Measurements from ENCODE around the gene TMOD2.
"Not testable (repeated sequence)": the region's sequence is repeated elsewhere in the genome, so short reads cannot be mapped to it uniquely, and the experiment has no call there.

TMOD2 gene

DNA sequence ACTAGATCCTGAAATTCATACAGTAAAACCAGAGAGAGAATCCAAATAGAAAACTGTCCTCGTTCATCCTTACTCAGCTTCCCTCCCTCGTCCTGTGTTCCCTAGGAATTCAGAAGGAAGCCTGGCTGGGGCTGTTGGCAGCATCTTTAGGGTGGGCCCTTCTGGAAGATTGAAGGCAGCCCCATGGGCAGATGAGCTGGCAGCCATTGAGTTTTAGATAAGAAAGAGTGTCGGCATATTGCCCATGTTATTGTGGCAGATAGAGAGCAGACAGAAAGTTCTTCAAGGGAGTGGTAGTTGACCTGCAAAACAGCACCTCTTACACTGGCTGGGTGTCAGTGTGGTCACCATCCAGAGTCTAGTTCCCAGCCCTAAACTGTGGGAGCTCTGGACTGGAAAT, 23.5 kb downstream of the TMOD2 start:
- no peak for TF ChIP-seq POLR2A (IDR thresholded peaks at IDR 0.05; ENCODE audit: low read depth, low read length)
- DNase-seq (ENCODE audit: insufficient read length, low spot score), result no peak
- FAIRE-seq, result no peak

- FAIRE-seq, result no peak
- DNase-seq (ENCODE audit: insufficient read length, low spot score), result no peak
- TF ChIP-seq POLR2A (IDR thresholded peaks at IDR 0.05; ENCODE audit: low read depth, low read length), result no peak
Observed at GRCh38 chr15:51775967-51776816, 24.8 kb downstream of the TMOD2 start.

- peak; percentile 41 for FAIRE-seq
- peak; percentile 17 for DNase-seq (ENCODE audit: insufficient read length, low spot score)
- TF ChIP-seq POLR2A (IDR thresholded peaks at IDR 0.05; ENCODE audit: low read depth, low read length), result no peak
Observed at GRCh38 chr15:51776952-51777569, 25.7 kb downstream of the TMOD2 start.

GRCh38 chr15:51780636-51781035, 29.2 kb downstream of the TMOD2 start:
- DNase-seq (ENCODE audit: insufficient read length, low spot score) (no peak), FAIRE-seq (no peak)
- TF ChIP-seq POLR2A (IDR thresholded peaks at IDR 0.05; ENCODE audit: low read depth, low read length), result no peak

DNA sequence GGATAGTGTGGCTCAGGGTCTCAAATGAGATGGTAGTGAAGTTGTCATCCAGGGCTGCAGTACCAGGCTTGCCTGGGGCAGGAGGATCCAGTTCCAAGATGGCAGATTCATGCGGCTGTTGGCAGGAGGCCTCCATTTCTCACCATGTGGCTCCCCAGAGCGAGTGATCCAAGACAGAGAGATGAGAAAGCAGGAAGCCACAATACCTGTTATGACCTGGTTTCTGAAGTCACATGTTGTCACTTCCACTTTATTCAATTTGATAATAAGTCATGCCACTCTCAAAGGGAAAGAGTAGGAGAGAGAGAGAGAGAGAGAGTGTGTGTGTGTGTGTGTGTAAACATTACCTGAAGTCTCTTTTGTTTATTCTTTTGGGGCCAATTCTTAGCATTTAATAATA, 30.1 kb downstream of the TMOD2 start:
- TF ChIP-seq POLR2A (IDR thresholded peaks at IDR 0.05; ENCODE audit: low read depth, low read length), result no peak
- DNase-seq (ENCODE audit: insufficient read length, low spot score), result no peak
- no peak for FAIRE-seq

DNA sequence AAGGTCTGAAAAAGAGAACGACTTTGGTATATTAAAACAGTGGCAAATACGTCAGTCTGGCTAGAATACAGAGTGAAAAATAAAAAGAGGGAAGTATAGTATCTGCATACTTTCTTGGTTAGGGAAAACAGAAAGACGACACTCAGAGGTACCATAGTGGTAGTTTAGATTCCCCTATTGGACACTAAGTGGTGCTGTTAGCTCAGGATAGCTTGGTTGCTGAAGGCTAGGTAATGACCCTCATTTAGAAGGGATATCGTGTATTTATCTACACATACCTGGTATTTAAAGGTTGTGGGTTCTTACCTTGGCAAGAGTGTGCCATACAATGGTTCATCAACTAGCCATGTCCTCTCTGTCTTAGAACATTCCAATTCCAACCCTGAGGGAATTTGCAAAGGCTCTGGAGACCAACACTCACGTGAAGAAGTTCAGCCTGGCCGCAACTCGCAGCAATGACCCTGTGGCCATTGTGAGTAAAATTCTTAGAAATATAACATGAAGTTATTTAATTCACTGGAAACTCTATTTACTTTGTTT, 31.0 kb downstream of the TMOD2 start:
- FAIRE-seq, result no peak
- no peak for DNase-seq (ENCODE audit: insufficient read length, low spot score)

DNA sequence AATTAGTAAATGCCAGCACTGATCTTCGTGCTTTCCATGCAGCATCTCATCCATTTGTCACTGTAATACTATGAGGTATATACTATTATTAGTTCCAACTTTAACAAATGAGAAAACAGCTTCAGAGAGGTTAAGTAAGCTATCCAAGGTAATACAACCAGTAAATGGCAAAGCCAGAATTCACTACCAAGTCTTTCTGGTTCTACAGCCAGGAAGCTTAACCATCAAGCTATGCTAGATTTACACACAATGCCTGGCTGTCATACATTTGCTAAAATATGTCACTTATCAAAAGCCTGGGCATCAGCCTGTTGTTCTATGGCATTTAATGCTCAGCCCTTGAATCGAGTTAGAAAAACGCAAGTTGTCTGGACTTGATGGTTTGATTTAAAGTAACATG, 32.6 kb downstream of the TMOD2 start:
- DNase-seq (ENCODE audit: insufficient read length, low spot score) (no peak), FAIRE-seq (no peak)
- no peak for TF ChIP-seq POLR2A (IDR thresholded peaks at IDR 0.05; ENCODE audit: low read depth, low read length)

More for the DNA sequence above, 31.0 kb downstream of the TMOD2 start:
- TF ChIP-seq POLR2A (IDR thresholded peaks at IDR 0.05; ENCODE audit: low read depth, low read length), result no peak

DNA sequence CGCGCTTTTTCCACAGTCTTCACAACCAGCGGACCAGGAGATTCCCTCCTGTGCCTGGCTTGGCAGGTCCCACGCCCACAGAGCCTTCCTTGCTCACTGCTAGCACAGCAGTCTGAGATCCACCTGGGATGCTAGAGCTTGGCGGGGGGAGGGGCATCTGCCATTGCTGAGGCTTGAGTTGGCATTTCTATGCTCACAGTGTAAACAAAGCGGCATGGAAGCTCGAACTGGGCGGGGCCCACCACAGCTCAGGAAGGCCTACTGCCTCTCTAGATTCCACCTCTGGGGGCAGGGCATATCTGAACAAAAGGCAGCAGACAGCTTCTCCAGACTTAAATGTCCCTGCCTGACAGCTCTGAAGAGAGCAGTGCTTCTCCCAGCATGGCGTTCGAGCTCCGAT, 35.7 kb downstream of the TMOD2 start:
- FAIRE-seq; DNase-seq (ENCODE audit: insufficient read length, low spot score): not testable (repeated sequence)

DNA sequence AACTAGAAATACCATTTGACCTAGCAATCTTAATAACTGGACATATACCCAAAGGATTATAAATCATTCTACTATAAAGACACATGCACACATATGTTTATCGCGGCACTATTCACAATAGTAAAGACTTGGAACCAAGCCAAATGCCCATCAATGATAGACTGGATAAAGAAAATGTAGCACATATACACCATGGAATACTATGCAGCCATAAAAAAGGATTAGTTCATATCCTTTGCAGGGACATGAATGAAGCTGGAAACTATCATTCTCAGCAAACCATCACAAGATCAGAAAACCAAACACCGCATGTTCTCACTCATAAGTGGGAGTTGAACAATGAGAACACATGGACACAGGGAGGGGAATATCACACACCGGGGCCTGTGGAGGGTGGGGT, 41.1 kb downstream of the TMOD2 start:
- DNase-seq (ENCODE audit: insufficient read length, low spot score); FAIRE-seq: not testable (repeated sequence)

- FAIRE-seq (no peak), DNase-seq (ENCODE audit: insufficient read length, low spot score) (no peak)
- no peak for TF ChIP-seq POLR2A (IDR thresholded peaks at IDR 0.05; ENCODE audit: low read depth, low read length)
Observed at GRCh38 chr15:51793521-51794305, 42.3 kb downstream of the TMOD2 start.

- DNase-seq (ENCODE audit: insufficient read length, low spot score) (no peak), FAIRE-seq (no peak)
- no peak for TF ChIP-seq POLR2A (IDR thresholded peaks at IDR 0.05; ENCODE audit: low read depth, low read length)
Observed at GRCh38 chr15:51796847-51797401, 45.5 kb downstream of the TMOD2 start.

DNA sequence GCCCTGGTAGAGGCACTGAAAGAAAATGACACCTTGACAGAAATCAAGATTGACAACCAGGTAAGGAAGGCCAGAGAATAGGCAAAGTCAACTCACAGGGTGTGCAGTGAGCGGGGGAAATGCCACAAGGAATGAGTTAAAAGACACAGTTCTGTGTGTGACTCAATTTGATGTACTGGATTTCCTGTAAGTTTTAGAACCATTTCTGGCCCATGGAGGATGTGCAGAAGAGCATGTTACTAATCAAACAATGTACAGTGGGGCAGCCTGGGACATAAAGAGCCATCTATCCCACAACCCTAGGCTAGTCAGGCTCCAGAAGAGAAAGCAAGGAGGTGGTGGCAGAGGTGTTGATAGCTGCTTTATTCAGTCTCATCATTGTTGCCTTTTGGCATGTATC, 46.9 kb downstream of the TMOD2 start:
- DNase-seq (ENCODE audit: insufficient read length, low spot score) (no peak), FAIRE-seq (no peak)
- TF ChIP-seq POLR2A (IDR thresholded peaks at IDR 0.05; ENCODE audit: low read depth, low read length), result no peak

DNA sequence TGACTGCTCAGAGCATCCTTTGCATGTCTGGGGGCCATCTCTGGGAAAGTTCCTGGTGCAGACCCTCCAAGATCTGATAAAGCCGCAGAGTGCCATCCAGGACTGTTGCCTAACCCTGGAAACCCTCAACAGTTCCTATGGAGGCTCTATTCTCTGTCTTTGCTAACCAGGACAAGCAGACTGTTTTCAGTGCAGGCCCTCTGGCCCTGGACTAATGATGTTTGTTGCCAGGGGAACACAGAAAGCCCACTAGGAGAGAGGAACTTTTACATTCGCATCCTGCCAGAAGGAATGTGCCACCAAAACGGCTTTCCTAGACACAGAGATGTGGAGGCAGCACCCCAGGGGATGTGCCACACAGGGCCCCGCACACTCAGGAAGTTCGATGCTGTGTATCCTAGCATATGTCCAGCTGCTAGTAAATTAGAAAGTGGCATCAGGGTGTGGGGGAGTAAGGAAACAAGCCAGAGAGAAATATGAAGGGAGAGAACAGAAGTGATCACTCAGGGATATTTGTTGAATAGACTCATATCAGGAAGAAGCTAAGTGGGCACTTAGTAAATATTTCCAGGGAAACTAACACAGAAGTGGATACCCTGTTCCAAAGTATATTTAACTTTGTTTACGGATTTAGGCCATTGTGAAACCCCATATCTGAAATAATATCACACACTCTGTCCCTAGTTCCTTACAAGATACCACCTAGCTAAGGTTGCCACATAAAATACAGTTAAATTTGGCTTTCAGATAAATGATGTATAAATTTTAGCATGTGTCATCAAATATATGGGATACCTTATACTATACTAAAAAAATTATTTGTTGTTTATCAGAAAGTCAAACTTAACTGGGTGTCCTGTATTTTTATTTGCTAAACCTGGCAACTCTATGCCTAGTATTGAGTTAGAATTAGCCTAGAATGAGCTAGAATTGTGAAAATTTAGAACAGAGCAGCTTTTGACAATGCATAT, 48.2 kb downstream of the TMOD2 start:
- FAIRE-seq (no peak), DNase-seq (ENCODE audit: insufficient read length, low spot score) (no peak)
- TF ChIP-seq POLR2A (IDR thresholded peaks at IDR 0.05; ENCODE audit: low read depth, low read length), result no peak
